Neural cell (in vitro differentiated cells): ENCODE data around the gene DPP6. TPM values are rescaled to one million over a fixed set of nuclear protein-coding genes. Genes with fewer than 3 reads are reported as not detected.

ENCODE experiments used
- H2AFZ ChIP-seq: fragments of 200-600, 300-800 bp; sonication (generic), shearing (Covaris generic); 2 replicates; pipeline ENCODE4 v1.6.0; 2014; ENCODE audit warnings: low read depth, mild to moderate bottlenecking, antibody characterized with exemption, low read length, moderate library complexity
- H3F3A ChIP-seq: fragments of 200-600 bp; shearing (Covaris generic); 2 replicates; pipeline ENCODE4 v1.6.1; 2016; ENCODE audit warnings: mild to moderate bottlenecking, moderate library complexity, mixed read lengths, antibody characterized with exemption, low read length; ENCODE audit not compliant: insufficient read depth, poor library complexity, severe bottlenecking
- H3K27ac ChIP-seq: fragments of 200-600, 300-800 bp; sonication (generic), shearing (Covaris generic); 2 replicates; pipeline ENCODE4 v1.5.1; 2014; ENCODE audit warnings: mild to moderate bottlenecking, low read length, moderate library complexity
- H3K27me3 ChIP-seq: fragments of 300-800, 200-600 bp; sonication (generic), shearing (Covaris generic); 2 replicates; pipeline ENCODE4 v1.6.0; 2014; ENCODE audit warnings: mild to moderate bottlenecking, low read depth, low read length, moderate library complexity; ENCODE audit not compliant: insufficient read depth
- H3K36me3 ChIP-seq: fragments of 300-800, 200-600 bp; sonication (generic), shearing (Covaris generic); 2 replicates; pipeline ENCODE4 v1.5.1; 2014; ENCODE audit warnings: mild to moderate bottlenecking, antibody characterized with exemption, low read length, moderate library complexity; ENCODE audit not compliant: insufficient read depth
- H3K4me2 ChIP-seq: fragments of 300-800, 200-600 bp; sonication (generic), shearing (Covaris generic); 2 replicates; pipeline ENCODE4 v1.6.0; 2014; ENCODE audit warnings: mild to moderate bottlenecking, low read length
- H3K4me3 ChIP-seq: fragments of 300-800, 200-600 bp; sonication (generic), shearing (Covaris generic); 2 replicates; pipeline ENCODE4 v1.5.1; 2014; ENCODE audit warnings: mild to moderate bottlenecking, low read length, moderate library complexity
- H3K79me2 ChIP-seq: fragments of 200-600 bp; shearing (Covaris generic); replicated peaks from 2 replicates; pipeline ENCODE4 v1.6.0; 2014; ENCODE audit warnings: mild to moderate bottlenecking, low read length, moderate library complexity; ENCODE audit not compliant: insufficient read depth
- H3K9ac ChIP-seq: fragments of 300-800, 200-600 bp; sonication (generic), shearing (Covaris generic); 2 replicates; pipeline ENCODE4 v1.6.1; 2016; ENCODE audit warnings: mild to moderate bottlenecking, low read length, mixed read lengths
- H3K9me2 ChIP-seq: fragments of 200-600 bp; shearing (Covaris generic); 2 replicates; pipeline ENCODE4 v1.6.1; 2016; ENCODE audit warnings: mild to moderate bottlenecking, low read length, mixed read lengths; ENCODE audit not compliant: insufficient read depth
- H3K9me3 ChIP-seq: fragments of 200-600, 300-800 bp; sonication (generic), shearing (Covaris generic); 2 replicates; pipeline ENCODE4 v1.6.1; 2016; ENCODE audit warnings: mild to moderate bottlenecking, mixed run types, low read length, moderate library complexity, mixed read lengths
- H4K20me1 ChIP-seq: fragments of 200-600 bp; shearing (Covaris generic); 2 replicates; pipeline ENCODE4 v1.6.1; 2016; ENCODE audit warnings: mild to moderate bottlenecking, mixed run types; ENCODE audit not compliant: insufficient read depth
- CTCF ChIP-seq: fragments of 450-650 bp; IDR thresholded peaks from 2 replicates; pipeline ENCODE4 v1.5.1; 2014; ENCODE audit warnings: antibody characterized with exemption, mild to moderate bottlenecking, moderate library complexity; ENCODE audit not compliant: poor library complexity, severe bottlenecking
- EZH2 ChIP-seq: fragments of 200-600, 300-800 bp; shearing (Covaris generic), sonication (generic); IDR thresholded peaks from 2 replicates; pipeline ENCODE4 v1.6.1; 2014; ENCODE audit warnings: antibody characterized with exemption, low read length, borderline replicate concordance, mild to moderate bottlenecking; ENCODE audit not compliant: insufficient read depth, poor library complexity, severe bottlenecking
- MXI1 ChIP-seq: fragments of 450-650 bp; conservative IDR thresholded peaks from 2 replicates; pipeline ENCODE4 v1.6.1; 2014; ENCODE audit warnings: antibody characterized with exemption, mild to moderate bottlenecking; ENCODE audit not compliant: poor library complexity, severe bottlenecking
- POLR2AphosphoS5 ChIP-seq: IDR thresholded peaks from 2 replicates; pipeline ENCODE4 v1.6.1; 2012
- RAD21 ChIP-seq: fragments of 450-650 bp; conservative IDR thresholded peaks from 2 replicates; pipeline ENCODE4 v1.6.1; 2014; ENCODE audit warnings: antibody characterized with exemption, mild to moderate bottlenecking, moderate library complexity
- REST ChIP-seq: IDR thresholded peaks from 2 replicates; pipeline ENCODE4 v1.6.1; 2012; ENCODE audit warnings: borderline replicate concordance
- SMC3 ChIP-seq: fragments of 450-650 bp; conservative IDR thresholded peaks from 2 replicates; pipeline ENCODE4 v1.6.1; 2014; ENCODE audit warnings: antibody characterized with exemption, mild to moderate bottlenecking, moderate library complexity; ENCODE audit not compliant: poor library complexity
- TAF1 ChIP-seq: IDR thresholded peaks from 2 replicates; pipeline ENCODE4 v1.6.1; 2012; ENCODE audit warnings: low read depth
- polyA plus RNA-seq: library from polyadenylated mRNA; depleted of rRNA; stranded (reverse); fragments of >200 nt; gene quantifications from 2 replicates; pipeline ENCODE4 v1.2.3, GENCODE V29; 2014

DPP6 gene
- polyA plus RNA-seq, 1 donor from 2014 or later: 20.4 TPM

- no peaks in the 10 kb centered on the region for H3K9me2 ChIP-seq
- H3K27me3 ChIP-seq: no peaks in the 10 kb centered on the region
- no peaks in the 10 kb centered on the region for H4K20me1 ChIP-seq
- H2AFZ ChIP-seq: no peak overlapping the region
- H3K36me3 ChIP-seq: no peaks in the 10 kb centered on the region
- H3F3A ChIP-seq: no peaks in the 10 kb centered on the region
- TF ChIP-seq CTCF: no peak
- no peak for TF ChIP-seq MXI1
- no peak for TF ChIP-seq POLR2AphosphoS5
- TF ChIP-seq EZH2: no peak
- no peaks in the 10 kb centered on the region for H3K9me3 ChIP-seq
- H3K4me3 ChIP-seq: no peak overlapping the region
- H3K9ac ChIP-seq: no peak overlapping the region
- no peak overlapping the region for H3K4me2 ChIP-seq
- H3K79me2 ChIP-seq: peaks cover 13% of the 10 kb centered on the region
- H3K27ac ChIP-seq: no peak overlapping the region
Observed at GRCh38 chr7:154302380-154302779, 250.2 kb downstream of the DPP6 start.

GRCh38 chr7:154304231-154304630 is 252.0 kb downstream of the DPP6 start:
- H3K9me3 ChIP-seq: no peaks in the 10 kb centered on the region
- no peaks in the 10 kb centered on the region for H3K36me3 ChIP-seq
- H3K4me3 ChIP-seq: peak overlapping the region; percentile 78
- peak overlapping the region; percentile 1 for H3K4me2 ChIP-seq
- no peak for TF ChIP-seq RAD21
- TF ChIP-seq EZH2: no peak
- TF ChIP-seq TAF1: no peak
- TF ChIP-seq POLR2AphosphoS5: no peak
- no peak for TF ChIP-seq SMC3
- no peak for TF ChIP-seq REST
- no peak for TF ChIP-seq MXI1
- no peak for TF ChIP-seq CTCF
- H3K27me3 ChIP-seq: no peaks in the 10 kb centered on the region
- peak overlapping the region; percentile 70 for H3K9ac ChIP-seq
- no peaks in the 10 kb centered on the region for H3F3A ChIP-seq
- no peak overlapping the region for H2AFZ ChIP-seq
- H3K27ac ChIP-seq: peak overlapping the region; percentile 70
- H3K9me2 ChIP-seq: no peaks in the 10 kb centered on the region
- no peaks in the 10 kb centered on the region for H4K20me1 ChIP-seq
- peaks cover 15% of the 10 kb centered on the region for H3K79me2 ChIP-seq
